Body of pancreas (tissue), 4 donors: ENCODE results near the gene SP1. TPM values are rescaled to one million over a fixed set of nuclear protein-coding genes. Genes with fewer than 3 reads are reported as not detected.
"Not testable (repeated sequence)": the region's sequence is repeated elsewhere in the genome, so short reads cannot be mapped to it uniquely, and the experiment has no call there.

Experiments
- ATAC-seq: fragments of 150-250 bp; one replicate; pipeline ENCODE4 v1.9.1; 2016
- DNase-seq, 4 donors: peaks; one replicate each; pipeline ENCODE4 v3.0.0-alpha.2; 2019
- H3K27ac ChIP-seq, 4 donors: fragments of 200-600 bp; sonication (generic); 1 replicate in 3 of 4; 2 replicates in 1 of 4; pipeline versions ENCODE4 v1.5.1 to v1.6.1; 2016 to 2019; ENCODE audit warnings: mild to moderate bottlenecking in 1 of 4, mixed read lengths in 1 of 4, moderate library complexity in 1 of 4
- H3K27me3 ChIP-seq, 2 donors: fragments of 200-600 bp; sonication (generic); one replicate each; pipeline ENCODE4 v1.6.0; 2016; ENCODE audit warnings: mild to moderate bottlenecking in 1 of 2
- H3K36me3 ChIP-seq, 2 donors: fragments of 200-600 bp; sonication (generic); replicated peaks in 1 of 2; 2 replicates each; pipeline ENCODE4 v1.5.1; 2016; ENCODE audit warnings: low read depth in 2 of 2; ENCODE audit not compliant: insufficient read depth in 1 of 2
- H3K4me1 ChIP-seq: fragments of 200-600 bp; sonication (generic); one replicate; pipeline ENCODE4 v1.6.0; 2016
- H3K4me3 ChIP-seq, 2 donors: fragments of 200-600 bp; sonication (generic); 1 replicate in 1 of 2; 2 replicates in 1 of 2; pipeline ENCODE4 v1.5.1; 2016 to 2019
- H3K9me3 ChIP-seq, 3 donors: fragments of 200-600 bp; sonication (generic); 1 replicate in 2 of 3; 2 replicates in 1 of 3; pipeline ENCODE4 v1.5.1; 2016
- POLR2A ChIP-seq, 3 donors: fragments of 450-650 bp; IDR thresholded peaks; one replicate each; pipeline ENCODE4 v1.6.1; 2016; ENCODE audit warnings: antibody characterized with exemption in 3 of 3, mild to moderate bottlenecking in 2 of 3
- WGBS, 2 donors: methylation state at CpG; one replicate each; pipeline ENCODE4 v1.1.5; 2017; 5-methylcytosine and 5-hydroxymethylcytosine counted together
- intact Hi-C: fragments of 100-400 bp; cut with DNase I; formaldehyde crosslinking; loops from one replicate; pipeline ENCODE4 v1.15.1; 2023
- total RNA-seq, 2 donors: library from RNA; depleted of rRNA; stranded (reverse); fragments of >200 nt; gene quantifications; one replicate each; pipeline ENCODE4 v1.1.0, GENCODE V29; 2016
- TF ChIP-seq, protein P1 (sequence below), 7 experiments: fragments of 450-650 bp in 4 of 7; fragments of 200-600 bp in 3 of 7; sonication (generic) in 3 of 7; IDR thresholded peaks; one replicate each; pipeline ENCODE4 v1.5.1; 2016 to 2019; ENCODE audit warnings: antibody characterized with exemption in 7 of 7

The SP1 gene
- 10 to 100 TPM; 16.8 to 24.6 TPM for total RNA-seq

GRCh38 chr12:53380104-53380793 lies at the start of gene SP1:
SP1 (plus strand) TSS chr12:53380176; CDS start chr12:53380292, 116 bp downstream.
- WGBS, 2 donors, result 0% methylated on average over 11 to 45 of the region's 71 CpGs
- TF ChIP-seq POLR2A (IDR thresholded peaks at IDR 0.05), result peak in 1 of 3 donors; percentile 32
- TF ChIP-seq, protein P1, sequence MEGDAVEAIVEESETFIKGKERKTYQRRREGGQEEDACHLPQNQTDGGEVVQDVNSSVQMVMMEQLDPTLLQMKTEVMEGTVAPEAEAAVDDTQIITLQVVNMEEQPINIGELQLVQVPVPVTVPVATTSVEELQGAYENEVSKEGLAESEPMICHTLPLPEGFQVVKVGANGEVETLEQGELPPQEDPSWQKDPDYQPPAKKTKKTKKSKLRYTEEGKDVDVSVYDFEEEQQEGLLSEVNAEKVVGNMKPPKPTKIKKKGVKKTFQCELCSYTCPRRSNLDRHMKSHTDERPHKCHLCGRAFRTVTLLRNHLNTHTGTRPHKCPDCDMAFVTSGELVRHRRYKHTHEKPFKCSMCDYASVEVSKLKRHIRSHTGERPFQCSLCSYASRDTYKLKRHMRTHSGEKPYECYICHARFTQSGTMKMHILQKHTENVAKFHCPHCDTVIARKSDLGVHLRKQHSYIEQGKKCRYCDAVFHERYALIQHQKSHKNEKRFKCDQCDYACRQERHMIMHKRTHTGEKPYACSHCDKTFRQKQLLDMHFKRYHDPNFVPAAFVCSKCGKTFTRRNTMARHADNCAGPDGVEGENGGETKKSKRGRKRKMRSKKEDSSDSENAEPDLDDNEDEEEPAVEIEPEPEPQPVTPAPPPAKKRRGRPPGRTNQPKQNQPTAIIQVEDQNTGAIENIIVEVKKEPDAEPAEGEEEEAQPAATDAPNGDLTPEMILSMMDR (IDR thresholded peaks at IDR 0.05), result no peak
- Histone ChIP-seq H3K27me3 (no peaks in the 10 kb centered on the region), H3K4me1 (peaks cover 54% of the 10 kb centered on the region), H3K9me3 (no peaks in the 10 kb centered on the region), H3K36me3 (peaks cover 0 to 4% of the 10 kb centered on the region in 2 donors), H3K27ac (peak within 1 kb of the TSS; percentile 96 to 99 (median 98)), H3K4me3 (peak within 1 kb of the TSS; percentile 3 to 38)
- intact Hi-C loops, result no loop called here
- ATAC-seq (peak; percentile 63), DNase-seq (peak; percentile 91 to 95 (median 93))

GRCh38 chr12:53330671-53331070 lies 49.3 kb upstream of the SP1 start:
- TF ChIP-seq, protein P1 (IDR thresholded peaks at IDR 0.05), result no peak
- TF ChIP-seq POLR2A (IDR thresholded peaks at IDR 0.05), result no peak
- no peak for ATAC-seq
- Histone ChIP-seq H3K9me3 (no peaks in the 10 kb centered on the region), H3K36me3 (no peaks in the 10 kb centered on the region), H3K4me1 (peaks cover 5% of the 10 kb centered on the region), H3K27me3 (peaks cover 0 to 1% of the 10 kb centered on the region in 2 donors), H3K27ac (no peak overlapping the region), H3K4me3 (no peak overlapping the region)
- intact Hi-C loops, result no loop called here
- 68 to 76% methylated on average over 4 to 5 of the region's 5 CpGs for WGBS, 2 donors
- DNase-seq, result no peak

GRCh38 chr12:53332339-53332738 lies 47.6 kb upstream of the SP1 start:
- H3K9me3 ChIP-seq, DNase-seq, ATAC-seq, intact Hi-C loops, H3K27ac ChIP-seq, H3K36me3 ChIP-seq, H3K4me3 ChIP-seq, H3K4me1 ChIP-seq: not testable (repeated sequence)
- H3K27me3 ChIP-seq, result peaks cover 0 to 11% of the 10 kb centered on the region in 2 donors

GRCh38 chr12:53332744-53333143 lies 47.2 kb upstream of the SP1 start:
- WGBS, 2 donors, result 69 to 77% methylated on average over 11 to 15 of the region's 15 CpGs
- TF ChIP-seq, protein P1 (IDR thresholded peaks at IDR 0.05), result no peak
- no peak for TF ChIP-seq POLR2A (IDR thresholded peaks at IDR 0.05)
- no peak for DNase-seq
- Histone ChIP-seq H3K27ac (no peak overlapping the region), H3K9me3 (no peaks in the 10 kb centered on the region), H3K4me1 (no peaks in the 10 kb centered on the region), H3K4me3 (no peak overlapping the region), H3K36me3 (no peaks in the 10 kb centered on the region), H3K27me3 (peaks cover 0 to 11% of the 10 kb centered on the region in 2 donors)
- ATAC-seq, result no peak
- intact Hi-C loops, result no loop called here

- ATAC-seq (no peak), DNase-seq (no peak)
- WGBS, 2 donors, result 73 to 75% methylated on average over 4 of the region's 4 CpGs
- no peaks in the 10 kb centered on the region for H3K36me3 ChIP-seq
- no peak overlapping the region for H3K27ac ChIP-seq
- TF ChIP-seq, protein P1 (IDR thresholded peaks at IDR 0.05), result no peak
- no peak for TF ChIP-seq POLR2A (IDR thresholded peaks at IDR 0.05)
- H3K4me1 ChIP-seq, result no peaks in the 10 kb centered on the region
- H3K9me3 ChIP-seq, result no peaks in the 10 kb centered on the region
- no peak overlapping the region for H3K4me3 ChIP-seq
- H3K27me3 ChIP-seq, result peaks cover 0 to 11% of the 10 kb centered on the region in 2 donors
- intact Hi-C loops, result no loop called here
Measured at GRCh38 chr12:53333289-53333688, 46.7 kb upstream of the SP1 start.
